Endothelial cell (in vitro differentiated cells): ENCODE results near the gene TBX19. TPM values are rescaled to one million over a fixed set of nuclear protein-coding genes. Genes with fewer than 3 reads are reported as not detected.

Experiments
- DNase-seq: peaks from one replicate; pipeline ENCODE4 v3.0.0; 2021; ENCODE audit warnings: low spot score
- H3K27ac Mint-ChIP-seq: one replicate; pipeline ENCODE4 v1.8.0; 2021; ENCODE audit warnings: mixed read lengths, inconsistent platforms; ENCODE audit not compliant: unreplicated experiment
- H3K27me3 Mint-ChIP-seq: one replicate; pipeline ENCODE4 v1.8.0; 2021; ENCODE audit warnings: mild to moderate bottlenecking, moderate library complexity, mixed read lengths, inconsistent platforms; ENCODE audit not compliant: unreplicated experiment
- H3K36me3 Mint-ChIP-seq: one replicate; pipeline ENCODE4 v1.8.0; 2021; ENCODE audit warnings: mild to moderate bottlenecking, low read depth, mixed read lengths, inconsistent platforms; ENCODE audit not compliant: unreplicated experiment
- H3K4me1 Mint-ChIP-seq: one replicate; pipeline ENCODE4 v1.8.0; 2021; ENCODE audit warnings: mild to moderate bottlenecking, mixed read lengths, inconsistent platforms; ENCODE audit not compliant: unreplicated experiment
- H3K4me3 Mint-ChIP-seq: one replicate; pipeline ENCODE4 v1.8.0; 2021; ENCODE audit warnings: mild to moderate bottlenecking, mixed read lengths, inconsistent platforms; ENCODE audit not compliant: unreplicated experiment
- H3K9me3 Mint-ChIP-seq: one replicate; pipeline ENCODE4 v1.8.0; 2021; ENCODE audit warnings: mixed read lengths, inconsistent platforms; ENCODE audit not compliant: unreplicated experiment
- total RNA-seq: library from RNA; stranded (reverse); fragmentation: NEBNext Ultra II Directional; extraction: Animal tissue kit (Norgen Biotek cat#: 25700); gene quantifications from one replicate; pipeline ENCODE4 v1.2.1, GENCODE V29; 2021; ENCODE audit not compliant: unreplicated experiment
- TF ChIP-seq, protein P1 (sequence below): fragments of 200-600 bp; sonication (generic); IDR thresholded peaks from one replicate; pipeline ENCODE4 v1.5.0; 2021; ENCODE audit warnings: antibody characterized with exemption; ENCODE audit not compliant: unreplicated experiment

The TBX19 gene
- total RNA-seq, 1 donor from 2014 or later = 1.1 TPM

DNA sequence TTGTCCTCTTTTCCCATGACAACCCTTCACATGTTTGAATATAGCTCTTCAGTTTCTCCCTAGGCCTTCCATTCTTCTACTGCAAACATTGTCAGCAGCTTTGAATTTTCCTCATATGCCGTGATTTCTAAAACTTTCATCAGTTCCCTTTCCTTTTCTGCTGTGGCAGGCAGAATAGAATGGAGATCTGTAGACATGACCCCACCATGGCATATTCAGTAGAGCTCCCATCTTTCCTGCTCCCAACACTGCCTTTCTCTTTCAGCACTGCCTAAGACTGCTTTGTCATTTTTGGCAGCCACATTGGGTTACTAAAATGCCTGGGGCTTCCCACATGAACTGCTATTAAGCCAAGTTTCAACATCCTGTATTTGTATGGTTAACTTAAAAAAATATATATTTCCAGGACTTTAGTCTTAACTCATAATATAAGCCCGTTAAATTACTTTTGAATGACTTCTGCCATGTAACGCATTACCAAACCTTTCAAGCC, 60.9 kb downstream of the TBX19 start:
- TF ChIP-seq, protein P1, sequence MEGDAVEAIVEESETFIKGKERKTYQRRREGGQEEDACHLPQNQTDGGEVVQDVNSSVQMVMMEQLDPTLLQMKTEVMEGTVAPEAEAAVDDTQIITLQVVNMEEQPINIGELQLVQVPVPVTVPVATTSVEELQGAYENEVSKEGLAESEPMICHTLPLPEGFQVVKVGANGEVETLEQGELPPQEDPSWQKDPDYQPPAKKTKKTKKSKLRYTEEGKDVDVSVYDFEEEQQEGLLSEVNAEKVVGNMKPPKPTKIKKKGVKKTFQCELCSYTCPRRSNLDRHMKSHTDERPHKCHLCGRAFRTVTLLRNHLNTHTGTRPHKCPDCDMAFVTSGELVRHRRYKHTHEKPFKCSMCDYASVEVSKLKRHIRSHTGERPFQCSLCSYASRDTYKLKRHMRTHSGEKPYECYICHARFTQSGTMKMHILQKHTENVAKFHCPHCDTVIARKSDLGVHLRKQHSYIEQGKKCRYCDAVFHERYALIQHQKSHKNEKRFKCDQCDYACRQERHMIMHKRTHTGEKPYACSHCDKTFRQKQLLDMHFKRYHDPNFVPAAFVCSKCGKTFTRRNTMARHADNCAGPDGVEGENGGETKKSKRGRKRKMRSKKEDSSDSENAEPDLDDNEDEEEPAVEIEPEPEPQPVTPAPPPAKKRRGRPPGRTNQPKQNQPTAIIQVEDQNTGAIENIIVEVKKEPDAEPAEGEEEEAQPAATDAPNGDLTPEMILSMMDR = no peak
- Mint-ChIP-seq H3K4me1 (no peaks in the 10 kb centered on the region), H3K36me3 (no peaks in the 10 kb centered on the region), H3K27me3 (no peaks in the 10 kb centered on the region), H3K4me3 (no peak overlapping the region), H3K9me3 (no peaks in the 10 kb centered on the region), H3K27ac (no peak overlapping the region)
- no peak for DNase-seq

DNA sequence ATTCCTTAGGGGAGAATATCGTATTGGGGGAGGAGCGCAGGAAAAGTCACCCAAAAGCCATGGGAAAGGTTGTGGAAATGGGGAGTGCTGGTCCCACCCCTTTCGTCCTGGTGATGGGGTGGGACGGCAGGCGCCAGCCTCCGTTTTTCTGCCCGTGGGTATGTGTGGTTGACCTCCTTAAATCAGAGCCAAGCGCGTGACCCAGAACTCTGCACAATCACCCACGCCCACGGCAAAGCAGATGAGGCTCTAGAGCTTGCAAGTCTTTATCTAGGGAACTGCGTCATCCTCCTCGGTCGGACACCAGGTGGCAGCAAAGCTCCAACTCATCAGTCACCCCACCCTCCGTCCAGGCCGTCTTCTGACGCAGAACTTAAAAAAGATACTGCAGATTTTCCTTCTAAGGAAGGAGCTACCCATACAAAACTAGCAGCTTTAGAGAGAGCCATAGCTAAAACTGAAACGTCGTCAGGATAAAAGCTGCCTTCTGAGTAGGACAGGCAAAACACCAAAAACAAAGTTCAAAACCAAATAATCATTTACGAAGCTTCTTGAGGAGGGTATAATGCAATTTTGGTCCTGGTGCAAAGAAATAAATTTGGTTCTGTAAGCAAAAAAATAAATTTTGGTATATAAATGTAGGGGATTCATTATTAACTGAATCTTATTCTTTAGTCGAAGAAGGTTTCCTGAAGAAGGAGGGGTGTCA, 62.0 kb downstream of the TBX19 start:
- H3K9me3 Mint-ChIP-seq = no peaks in the 10 kb centered on the region
- H3K36me3 Mint-ChIP-seq = no peaks in the 10 kb centered on the region
- H3K27me3 Mint-ChIP-seq = no peaks in the 10 kb centered on the region
- H3K27ac Mint-ChIP-seq = no peak overlapping the region
- H3K4me3 Mint-ChIP-seq = no peak overlapping the region
- peak; percentile 79 for DNase-seq
- no peaks in the 10 kb centered on the region for H3K4me1 Mint-ChIP-seq
- TF ChIP-seq, protein P1 = peak; percentile 75

DNA sequence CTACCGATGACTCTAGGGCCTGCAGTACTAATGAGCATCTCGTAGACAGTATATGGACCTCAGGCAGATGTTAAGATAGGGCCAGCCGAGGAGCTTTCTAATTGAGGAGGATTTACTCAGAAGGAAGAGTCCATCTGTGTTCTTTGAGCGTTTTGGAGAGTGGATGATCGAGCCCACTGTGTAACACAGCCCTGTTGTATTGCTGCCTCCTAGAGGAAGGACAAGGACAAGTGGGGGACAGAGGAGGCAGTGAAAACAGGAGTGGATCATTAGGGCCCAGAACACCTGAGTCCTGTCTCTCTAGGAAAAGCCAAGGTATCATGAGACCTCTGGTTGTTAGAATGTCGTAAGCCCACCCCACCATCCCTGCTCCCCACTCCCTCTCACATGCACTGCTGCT, 62.9 kb downstream of the TBX19 start:
- DNase-seq = no peak
- H3K4me1 Mint-ChIP-seq = no peaks in the 10 kb centered on the region
- H3K36me3 Mint-ChIP-seq = no peaks in the 10 kb centered on the region
- no peaks in the 10 kb centered on the region for H3K9me3 Mint-ChIP-seq
- TF ChIP-seq, protein P1 = no peak
- H3K27me3 Mint-ChIP-seq = no peaks in the 10 kb centered on the region
- H3K4me3 Mint-ChIP-seq = no peak overlapping the region
- no peak overlapping the region for H3K27ac Mint-ChIP-seq

DNA sequence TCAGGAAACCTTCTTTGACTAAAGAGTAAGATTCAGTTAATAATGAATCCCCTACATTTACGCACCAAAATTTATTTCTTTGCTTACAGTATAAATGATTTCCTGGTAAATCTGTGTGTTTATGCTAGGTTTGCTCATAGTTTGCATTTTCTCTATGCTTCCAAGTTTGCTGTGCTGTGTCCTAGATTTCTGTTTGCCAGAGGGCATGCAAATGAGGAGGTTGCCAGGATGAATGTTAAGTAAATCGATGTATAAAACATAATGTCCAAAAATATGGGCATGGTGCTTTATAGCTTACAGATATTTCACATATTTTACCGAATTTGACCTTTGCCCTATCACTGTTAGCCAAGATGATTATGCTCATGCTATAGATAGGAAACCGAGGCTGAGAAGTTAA, 63.8 kb downstream of the TBX19 start:
- H3K36me3 Mint-ChIP-seq = no peaks in the 10 kb centered on the region
- H3K9me3 Mint-ChIP-seq = no peaks in the 10 kb centered on the region
- H3K4me3 Mint-ChIP-seq = no peak overlapping the region
- no peaks in the 10 kb centered on the region for H3K4me1 Mint-ChIP-seq
- no peaks in the 10 kb centered on the region for H3K27me3 Mint-ChIP-seq
- no peak for DNase-seq
- TF ChIP-seq, protein P1 = no peak
- no peak overlapping the region for H3K27ac Mint-ChIP-seq

DNA sequence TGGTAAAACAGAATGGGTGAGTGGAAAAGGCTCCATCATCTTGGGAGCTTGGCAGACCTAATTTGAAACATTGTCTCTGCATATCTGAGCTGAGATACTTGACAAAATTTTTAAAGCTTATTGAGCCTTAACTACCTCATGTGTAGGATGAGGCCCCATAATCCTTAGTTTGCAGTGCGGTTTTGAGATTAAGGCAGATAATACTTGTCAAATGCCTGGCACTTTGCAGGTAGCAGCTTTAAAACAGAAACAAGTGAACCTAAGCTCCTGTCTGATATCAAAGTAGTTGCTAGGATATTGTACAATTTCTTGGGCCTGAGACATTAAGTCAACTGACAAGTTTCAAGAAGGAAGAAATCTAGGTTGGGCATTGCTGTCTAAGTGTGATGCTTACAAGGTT, 65.3 kb downstream of the TBX19 start:
- Mint-ChIP-seq H3K36me3 (no peaks in the 10 kb centered on the region), H3K9me3 (no peaks in the 10 kb centered on the region), H3K4me1 (no peaks in the 10 kb centered on the region), H3K4me3 (no peak overlapping the region), H3K27me3 (no peaks in the 10 kb centered on the region), H3K27ac (no peak overlapping the region)
- DNase-seq = no peak
- TF ChIP-seq, protein P1 = no peak
